ENCODE data around the gene ACBD6. TPM values are rescaled to one million over a fixed set of nuclear protein-coding genes. Genes with fewer than 3 reads are reported as not detected.

Gene ACBD6
- total RNA-seq, 1 donor from 2014 or later: 43.4 TPM

DNA sequence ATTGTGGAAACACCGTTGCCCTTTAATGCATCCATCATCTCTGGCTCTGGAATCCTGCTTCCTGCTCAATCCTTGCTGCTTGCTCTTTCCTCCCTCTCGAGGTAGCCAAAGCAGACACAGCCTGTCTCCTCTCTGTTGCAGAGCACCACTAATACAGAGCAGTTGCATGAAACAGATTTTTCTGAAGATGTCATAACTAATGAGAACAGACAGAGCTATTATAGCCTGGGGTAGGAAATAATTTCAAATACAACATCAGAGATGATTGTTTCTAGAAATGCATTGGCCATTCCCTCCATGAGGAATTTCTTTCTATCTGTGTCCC is 23.3 kb upstream of the ACBD6 start:
- no peak overlapping the region for H3K4me3 ChIP-seq (ENCODE audit: insufficient read depth, low read depth, low read length)
- no peak overlapping the region for H3K27ac Mint-ChIP-seq (ENCODE audit: unreplicated experiment)
- no peaks in the 10 kb centered on the region for H3K36me3 Mint-ChIP-seq (ENCODE audit: low read depth, unreplicated experiment)
- H3K9me3 ChIP-seq (ENCODE audit: insufficient read depth, low read depth, low read length): no peaks in the 10 kb centered on the region
- no peaks in the 10 kb centered on the region for H3K27me3 ChIP-seq (ENCODE audit: insufficient read depth, low read length)
- no peaks in the 10 kb centered on the region for H3K79me2 ChIP-seq (ENCODE audit: insufficient read depth, low read length)
- TF ChIP-seq, protein P1, sequence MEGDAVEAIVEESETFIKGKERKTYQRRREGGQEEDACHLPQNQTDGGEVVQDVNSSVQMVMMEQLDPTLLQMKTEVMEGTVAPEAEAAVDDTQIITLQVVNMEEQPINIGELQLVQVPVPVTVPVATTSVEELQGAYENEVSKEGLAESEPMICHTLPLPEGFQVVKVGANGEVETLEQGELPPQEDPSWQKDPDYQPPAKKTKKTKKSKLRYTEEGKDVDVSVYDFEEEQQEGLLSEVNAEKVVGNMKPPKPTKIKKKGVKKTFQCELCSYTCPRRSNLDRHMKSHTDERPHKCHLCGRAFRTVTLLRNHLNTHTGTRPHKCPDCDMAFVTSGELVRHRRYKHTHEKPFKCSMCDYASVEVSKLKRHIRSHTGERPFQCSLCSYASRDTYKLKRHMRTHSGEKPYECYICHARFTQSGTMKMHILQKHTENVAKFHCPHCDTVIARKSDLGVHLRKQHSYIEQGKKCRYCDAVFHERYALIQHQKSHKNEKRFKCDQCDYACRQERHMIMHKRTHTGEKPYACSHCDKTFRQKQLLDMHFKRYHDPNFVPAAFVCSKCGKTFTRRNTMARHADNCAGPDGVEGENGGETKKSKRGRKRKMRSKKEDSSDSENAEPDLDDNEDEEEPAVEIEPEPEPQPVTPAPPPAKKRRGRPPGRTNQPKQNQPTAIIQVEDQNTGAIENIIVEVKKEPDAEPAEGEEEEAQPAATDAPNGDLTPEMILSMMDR (IDR thresholded peaks at IDR 0.05; ENCODE audit: insufficient read depth, low read depth, low read length): no peak
- no peak for TF ChIP-seq EZH2 (IDR thresholded peaks at IDR 0.05; ENCODE audit: insufficient read depth, low read length)
- H3K27ac ChIP-seq (ENCODE audit: low read depth, low read length): no peak overlapping the region
- no peak overlapping the region for H2AFZ ChIP-seq (ENCODE audit: low read depth, low read length)
- peaks cover 3% of the 10 kb centered on the region for H3K9me3 Mint-ChIP-seq (ENCODE audit: unreplicated experiment)
- H4K20me1 ChIP-seq (ENCODE audit: insufficient read depth, low read length): no peaks in the 10 kb centered on the region
- no peak overlapping the region for H3K4me2 ChIP-seq (ENCODE audit: low read length)
- no peak for FAIRE-seq
- H3K4me1 ChIP-seq (ENCODE audit: insufficient read depth, low read length): peaks cover 9% of the 10 kb centered on the region
- DNase-seq (ENCODE audit: low read depth): no peak
- no peaks in the 10 kb centered on the region for H3K27me3 Mint-ChIP-seq (ENCODE audit: low read depth, unreplicated experiment)
- peaks cover 45% of the 10 kb centered on the region for H3K4me1 Mint-ChIP-seq (ENCODE audit: low read depth, unreplicated experiment)
- H3K36me3 ChIP-seq (ENCODE audit: insufficient read depth, low read length): no peaks in the 10 kb centered on the region
- H3K4me3 Mint-ChIP-seq (ENCODE audit: unreplicated experiment): no peak overlapping the region
- no peak overlapping the region for H3K9ac ChIP-seq (ENCODE audit: low read length)

DNA sequence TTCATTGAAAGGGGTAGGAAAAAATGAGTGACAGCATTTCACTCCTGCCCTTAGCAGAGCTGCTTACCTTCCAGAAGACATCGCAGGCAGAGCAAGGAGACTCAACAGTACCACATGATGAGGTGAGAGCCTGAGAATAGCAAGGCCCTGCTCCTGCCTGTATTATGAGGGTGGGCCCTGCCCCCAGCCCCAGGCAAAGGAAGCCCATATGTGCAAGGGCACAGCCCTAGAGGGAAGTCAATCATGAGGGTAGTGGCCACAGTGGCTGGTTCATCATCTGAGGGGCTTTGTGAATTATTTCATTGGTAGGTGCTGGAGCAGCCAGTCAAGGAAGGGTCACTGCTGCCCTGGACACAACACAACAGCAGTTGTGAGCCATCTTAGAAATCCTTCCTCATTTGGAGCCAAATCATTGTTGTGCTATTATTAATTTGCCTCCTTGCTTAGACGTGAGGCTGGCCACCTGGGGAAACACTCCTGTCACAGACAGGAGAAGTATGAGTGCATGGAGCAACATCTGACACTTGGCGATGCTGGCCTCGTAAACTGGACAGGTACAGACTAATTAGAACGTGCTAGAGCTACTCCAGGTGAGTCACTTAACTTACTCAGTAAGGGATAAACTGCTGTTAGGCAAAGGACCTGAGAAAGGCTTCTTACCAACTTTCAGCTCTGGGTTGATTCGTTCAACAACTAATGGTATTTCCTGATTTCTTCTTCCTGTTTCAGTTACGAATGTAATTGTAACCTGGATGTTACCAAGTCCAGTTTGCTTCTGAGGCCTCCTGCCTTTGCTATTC is 22.7 kb upstream of the ACBD6 start:
- H3K4me1 Mint-ChIP-seq (ENCODE audit: low read depth, unreplicated experiment): peaks cover 42% of the 10 kb centered on the region
- no peak for FAIRE-seq
- H3K9me3 Mint-ChIP-seq (ENCODE audit: unreplicated experiment): peaks cover 3% of the 10 kb centered on the region
- no peak overlapping the region for H3K4me3 Mint-ChIP-seq (ENCODE audit: unreplicated experiment)
- Histone ChIP-seq H3K27me3 (ENCODE audit: insufficient read depth, low read length) (no peaks in the 10 kb centered on the region), H3K4me1 (ENCODE audit: insufficient read depth, low read length) (peaks cover 9% of the 10 kb centered on the region), H3K9me3 (ENCODE audit: insufficient read depth, low read depth, low read length) (no peaks in the 10 kb centered on the region), H2AFZ (ENCODE audit: low read depth, low read length) (no peak overlapping the region), H3K27ac (ENCODE audit: low read depth, low read length) (no peak overlapping the region), H3K79me2 (ENCODE audit: insufficient read depth, low read length) (no peaks in the 10 kb centered on the region), H3K4me2 (ENCODE audit: low read length) (no peak overlapping the region), H3K4me3 (ENCODE audit: insufficient read depth, low read depth, low read length) (no peak overlapping the region), H3K9ac (ENCODE audit: low read length) (no peak overlapping the region), H4K20me1 (ENCODE audit: insufficient read depth, low read length) (no peaks in the 10 kb centered on the region), H3K36me3 (ENCODE audit: insufficient read depth, low read length) (no peaks in the 10 kb centered on the region)
- no peak overlapping the region for H3K27ac Mint-ChIP-seq (ENCODE audit: unreplicated experiment)
- no peaks in the 10 kb centered on the region for H3K27me3 Mint-ChIP-seq (ENCODE audit: low read depth, unreplicated experiment)
- no peak for TF ChIP-seq EZH2 (IDR thresholded peaks at IDR 0.05; ENCODE audit: insufficient read depth, low read length)
- TF ChIP-seq, protein P1 (IDR thresholded peaks at IDR 0.05; ENCODE audit: insufficient read depth, low read depth, low read length): no peak
- DNase-seq (ENCODE audit: low read depth): no peak
- H3K36me3 Mint-ChIP-seq (ENCODE audit: low read depth, unreplicated experiment): no peaks in the 10 kb centered on the region

Data from astrocyte (in vitro differentiated cells and primary cell).